ENCODE results near the gene GUCY2D.

The GUCY2D gene

GRCh38 chr17:8041979-8042378 is 39.6 kb downstream of the GUCY2D start:
- Histone ChIP-seq H3K9me3 (ENCODE audit: low read depth, low read length) (no peaks in the 10 kb centered on the region), H3K9ac (ENCODE audit: insufficient read length) (no peak overlapping the region), H3K27ac (no peak overlapping the region), H3K36me3 (ENCODE audit: insufficient read depth, low read length) (no peaks in the 10 kb centered on the region), H3K4me3 (no peak overlapping the region)
- no peak for DNase-seq (ENCODE audit: low read depth, low spot score)
- no peak for TF ChIP-seq EZH2 (IDR thresholded peaks at IDR 0.05)
- TF ChIP-seq POLR2AphosphoS5 (IDR thresholded peaks at IDR 0.05; ENCODE audit: borderline replicate concordance, low read depth, low read length), result no peak
- no peak for TF ChIP-seq FOXP2 (optimal IDR thresholded peaks at IDR 0.05; ENCODE audit: control extremely low read depth, extremely low read length, insufficient read depth)

GRCh38 chr17:8044819-8045810 is 42.7 kb downstream of the GUCY2D start:
- Histone ChIP-seq H3K27ac (no peak overlapping the region), H3K4me3 (no peak overlapping the region), H3K36me3 (ENCODE audit: insufficient read depth, low read length) (no peaks in the 10 kb centered on the region), H3K9me3 (ENCODE audit: low read depth, low read length) (no peaks in the 10 kb centered on the region), H3K9ac (ENCODE audit: insufficient read length) (no peak overlapping the region)
- TF ChIP-seq POLR2AphosphoS5 (IDR thresholded peaks at IDR 0.05; ENCODE audit: borderline replicate concordance, low read depth, low read length), result no peak
- TF ChIP-seq EZH2 (IDR thresholded peaks at IDR 0.05), result no peak
- TF ChIP-seq FOXP2 (optimal IDR thresholded peaks at IDR 0.05; ENCODE audit: control extremely low read depth, extremely low read length, insufficient read depth), result no peak
- DNase-seq (ENCODE audit: low read depth, low spot score), result no peak

- Histone ChIP-seq H3K27ac (no peak overlapping the region), H3K9ac (ENCODE audit: insufficient read length) (no peak overlapping the region), H3K4me3 (no peak overlapping the region), H3K9me3 (ENCODE audit: low read depth, low read length) (no peaks in the 10 kb centered on the region), H3K36me3 (ENCODE audit: insufficient read depth, low read length) (no peaks in the 10 kb centered on the region)
- no peak for DNase-seq (ENCODE audit: low read depth, low spot score)
- TF ChIP-seq EZH2 (IDR thresholded peaks at IDR 0.05) (no peak), POLR2AphosphoS5 (IDR thresholded peaks at IDR 0.05; ENCODE audit: borderline replicate concordance, low read depth, low read length) (no peak), FOXP2 (optimal IDR thresholded peaks at IDR 0.05; ENCODE audit: control extremely low read depth, extremely low read length, insufficient read depth) (no peak)
Observed at GRCh38 chr17:8046306-8046928, 44.0 kb downstream of the GUCY2D start.

GRCh38 chr17:8046929-8047768 is 44.7 kb downstream of the GUCY2D start:
- H3K27ac ChIP-seq, result no peak overlapping the region
- no peaks in the 10 kb centered on the region for H3K36me3 ChIP-seq (ENCODE audit: insufficient read depth, low read length)
- H3K9me3 ChIP-seq (ENCODE audit: low read depth, low read length), result no peaks in the 10 kb centered on the region
- no peak overlapping the region for H3K9ac ChIP-seq (ENCODE audit: insufficient read length)
- no peak overlapping the region for H3K4me3 ChIP-seq
- no peak for TF ChIP-seq EZH2 (IDR thresholded peaks at IDR 0.05)
- TF ChIP-seq FOXP2 (optimal IDR thresholded peaks at IDR 0.05; ENCODE audit: control extremely low read depth, extremely low read length, insufficient read depth), result no peak
- no peak for TF ChIP-seq POLR2AphosphoS5 (IDR thresholded peaks at IDR 0.05; ENCODE audit: borderline replicate concordance, low read depth, low read length)
- DNase-seq (ENCODE audit: low read depth, low spot score), result no peak

- no peaks in the 10 kb centered on the region for H3K9me3 ChIP-seq (ENCODE audit: low read depth, low read length)
- H3K27ac ChIP-seq, result no peak overlapping the region
- TF ChIP-seq POLR2AphosphoS5 (IDR thresholded peaks at IDR 0.05; ENCODE audit: borderline replicate concordance, low read depth, low read length) (no peak), FOXP2 (optimal IDR thresholded peaks at IDR 0.05; ENCODE audit: control extremely low read depth, extremely low read length, insufficient read depth) (no peak), EZH2 (IDR thresholded peaks at IDR 0.05) (no peak)
- H3K9ac ChIP-seq (ENCODE audit: insufficient read length), result no peak overlapping the region
- H3K36me3 ChIP-seq (ENCODE audit: insufficient read depth, low read length), result no peaks in the 10 kb centered on the region
- no peak overlapping the region for H3K4me3 ChIP-seq
- no peak for DNase-seq (ENCODE audit: low read depth, low spot score)
Observed at GRCh38 chr17:8047769-8048110, 45.3 kb downstream of the GUCY2D start.

GRCh38 chr17:8048236-8048635 is 45.8 kb downstream of the GUCY2D start:
- TF ChIP-seq EZH2 (IDR thresholded peaks at IDR 0.05) (no peak), FOXP2 (optimal IDR thresholded peaks at IDR 0.05; ENCODE audit: control extremely low read depth, extremely low read length, insufficient read depth) (no peak), POLR2AphosphoS5 (IDR thresholded peaks at IDR 0.05; ENCODE audit: borderline replicate concordance, low read depth, low read length) (no peak)
- no peak for DNase-seq (ENCODE audit: low read depth, low spot score)
- Histone ChIP-seq H3K9ac (ENCODE audit: insufficient read length) (no peak overlapping the region), H3K9me3 (ENCODE audit: low read depth, low read length) (no peaks in the 10 kb centered on the region), H3K4me3 (no peak overlapping the region), H3K27ac (no peak overlapping the region), H3K36me3 (ENCODE audit: insufficient read depth, low read length) (no peaks in the 10 kb centered on the region)

- no peak for TF ChIP-seq EZH2 (IDR thresholded peaks at IDR 0.05)
- TF ChIP-seq POLR2AphosphoS5 (IDR thresholded peaks at IDR 0.05; ENCODE audit: borderline replicate concordance, low read depth, low read length), result no peak
- no peak for TF ChIP-seq FOXP2 (optimal IDR thresholded peaks at IDR 0.05; ENCODE audit: control extremely low read depth, extremely low read length, insufficient read depth)
- no peak overlapping the region for H3K9ac ChIP-seq (ENCODE audit: insufficient read length)
- H3K36me3 ChIP-seq (ENCODE audit: insufficient read depth, low read length), result no peaks in the 10 kb centered on the region
- no peaks in the 10 kb centered on the region for H3K9me3 ChIP-seq (ENCODE audit: low read depth, low read length)
- H3K27ac ChIP-seq, result no peak overlapping the region
- no peak overlapping the region for H3K4me3 ChIP-seq
- no peak for DNase-seq (ENCODE audit: low read depth, low spot score)
Observed at GRCh38 chr17:8048736-8049135, 46.3 kb downstream of the GUCY2D start.

GRCh38 chr17:8051831-8052230 is 49.4 kb downstream of the GUCY2D start:
- no peak overlapping the region for H3K9ac ChIP-seq (ENCODE audit: insufficient read length)
- TF ChIP-seq FOXP2 (optimal IDR thresholded peaks at IDR 0.05; ENCODE audit: control extremely low read depth, extremely low read length, insufficient read depth), result no peak
- no peak for TF ChIP-seq POLR2AphosphoS5 (IDR thresholded peaks at IDR 0.05; ENCODE audit: borderline replicate concordance, low read depth, low read length)
- no peak for TF ChIP-seq EZH2 (IDR thresholded peaks at IDR 0.05)
- H3K36me3 ChIP-seq (ENCODE audit: insufficient read depth, low read length), result no peaks in the 10 kb centered on the region
- H3K4me3 ChIP-seq, result no peak overlapping the region
- DNase-seq (ENCODE audit: low read depth, low spot score), result no peak
- no peaks in the 10 kb centered on the region for H3K9me3 ChIP-seq (ENCODE audit: low read depth, low read length)
- no peak overlapping the region for H3K27ac ChIP-seq

All from SK-N-MC (cell line).